Measurements from ENCODE around the gene MAD2L1.

DNA sequence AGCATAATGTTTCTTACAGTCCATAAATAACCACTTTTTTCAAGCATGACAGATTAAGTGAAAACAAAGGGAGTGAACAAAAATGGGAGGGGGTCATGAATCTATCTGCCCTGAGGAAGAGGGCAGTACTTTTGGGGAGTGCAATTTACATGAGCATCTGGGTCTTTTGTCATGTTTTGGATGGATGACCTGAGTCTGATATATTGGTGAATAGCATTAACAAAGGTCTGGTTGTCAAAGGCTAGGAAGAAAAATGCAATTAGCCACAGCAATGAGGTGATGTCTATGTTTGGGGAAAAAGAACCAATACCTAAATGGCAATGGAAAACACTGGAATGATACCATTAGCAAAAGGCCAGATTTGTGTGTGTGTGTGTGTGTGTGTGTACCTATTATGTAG is 15.1 kb upstream of the MAD2L1 start:
- no peak for TF ChIP-seq CTCF (IDR thresholded peaks at IDR 0.05)
- no peak for TF ChIP-seq POLR2A (IDR thresholded peaks at IDR 0.05)

Data from esophagus squamous epithelium (tissue), 4 donors.